ENCODE data around the gene RIC1. TPM values are rescaled to one million over a fixed set of nuclear protein-coding genes. Genes with fewer than 3 reads are reported as not detected.
"Not testable (repeated sequence)": the region's sequence is repeated elsewhere in the genome, so short reads cannot be mapped to it uniquely, and the experiment has no call there.

The RIC1 gene
- total RNA-seq, 1 donor from 2014 or later = 40.7 TPM

DNA sequence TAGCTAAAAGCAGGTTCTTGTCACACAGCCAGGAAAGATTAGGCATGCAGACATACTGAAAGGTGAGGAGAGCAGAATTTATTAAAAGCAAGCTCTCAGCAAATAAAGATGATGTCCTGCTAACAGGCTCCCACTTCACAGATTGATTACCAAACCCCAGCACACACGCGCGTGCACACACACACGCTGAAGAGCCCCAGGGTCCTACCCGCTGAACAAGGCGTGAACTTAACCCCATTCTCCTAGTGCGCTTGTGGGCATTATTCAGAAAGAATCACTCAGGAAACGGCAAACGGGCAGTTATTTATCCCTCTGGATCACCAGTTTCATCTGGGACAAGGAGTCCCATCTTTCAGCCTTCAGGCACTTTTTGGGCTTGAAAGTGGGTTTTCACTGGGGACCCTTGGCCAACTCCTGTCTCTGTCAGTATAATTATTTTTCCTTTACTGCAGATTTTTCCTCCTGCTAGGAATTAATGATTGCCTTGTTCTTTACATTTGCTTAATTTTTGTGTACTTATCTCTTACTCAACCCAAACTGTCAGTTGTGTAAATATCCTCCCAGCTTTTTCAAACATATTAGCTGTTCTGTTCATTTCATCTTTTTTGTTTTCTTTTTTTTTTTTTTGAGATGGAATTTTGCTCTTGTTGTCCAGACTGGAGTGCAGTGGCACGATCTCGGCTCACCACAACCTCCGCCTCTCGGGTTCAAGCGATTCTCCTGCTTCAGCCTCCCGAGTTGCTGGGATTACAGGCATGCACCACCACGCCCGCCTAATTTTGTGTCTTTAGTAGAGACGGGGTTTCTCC lies 92.6 kb downstream of the RIC1 start:
- TF ChIP-seq, protein P1, sequence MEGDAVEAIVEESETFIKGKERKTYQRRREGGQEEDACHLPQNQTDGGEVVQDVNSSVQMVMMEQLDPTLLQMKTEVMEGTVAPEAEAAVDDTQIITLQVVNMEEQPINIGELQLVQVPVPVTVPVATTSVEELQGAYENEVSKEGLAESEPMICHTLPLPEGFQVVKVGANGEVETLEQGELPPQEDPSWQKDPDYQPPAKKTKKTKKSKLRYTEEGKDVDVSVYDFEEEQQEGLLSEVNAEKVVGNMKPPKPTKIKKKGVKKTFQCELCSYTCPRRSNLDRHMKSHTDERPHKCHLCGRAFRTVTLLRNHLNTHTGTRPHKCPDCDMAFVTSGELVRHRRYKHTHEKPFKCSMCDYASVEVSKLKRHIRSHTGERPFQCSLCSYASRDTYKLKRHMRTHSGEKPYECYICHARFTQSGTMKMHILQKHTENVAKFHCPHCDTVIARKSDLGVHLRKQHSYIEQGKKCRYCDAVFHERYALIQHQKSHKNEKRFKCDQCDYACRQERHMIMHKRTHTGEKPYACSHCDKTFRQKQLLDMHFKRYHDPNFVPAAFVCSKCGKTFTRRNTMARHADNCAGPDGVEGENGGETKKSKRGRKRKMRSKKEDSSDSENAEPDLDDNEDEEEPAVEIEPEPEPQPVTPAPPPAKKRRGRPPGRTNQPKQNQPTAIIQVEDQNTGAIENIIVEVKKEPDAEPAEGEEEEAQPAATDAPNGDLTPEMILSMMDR (IDR thresholded peaks at IDR 0.05) = no peak
- H3K36me3 Mint-ChIP-seq (ENCODE audit: low read depth) = peaks cover 51% of the 10 kb centered on the region
- H3K4me1 Mint-ChIP-seq (ENCODE audit: low read depth) = peaks cover 25% of the 10 kb centered on the region
- no peak overlapping the region for H3K27ac Mint-ChIP-seq (ENCODE audit: unreplicated experiment)
- no peak overlapping the region for H3K4me3 Mint-ChIP-seq (ENCODE audit: unreplicated experiment)
- H3K9me3 Mint-ChIP-seq (ENCODE audit: low read depth) = peaks cover 14% of the 10 kb centered on the region
- H3K27me3 Mint-ChIP-seq (ENCODE audit: low read depth) = no peaks in the 10 kb centered on the region
- no peak for DNase-seq (ENCODE audit: low spot score)

DNA sequence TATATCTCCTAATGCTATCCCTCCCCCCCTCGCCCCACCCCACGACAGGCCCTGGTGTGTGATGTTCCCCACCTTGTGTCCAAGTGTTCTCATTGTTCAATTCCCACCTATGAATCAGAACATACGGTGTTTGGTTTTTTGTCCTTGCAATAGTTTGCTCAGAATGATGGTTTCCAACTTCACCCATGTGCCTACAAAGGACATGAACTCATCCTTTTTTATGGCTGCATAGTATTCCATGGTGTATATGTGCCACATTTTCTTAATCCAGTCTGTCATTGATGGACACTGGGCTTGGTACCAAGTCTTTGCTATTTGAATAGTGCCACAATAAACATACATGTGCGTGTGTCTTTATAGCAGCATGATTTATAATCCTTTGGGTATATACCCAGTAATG lies 93.8 kb downstream of the RIC1 start:
- H3K9me3 Mint-ChIP-seq (ENCODE audit: low read depth); H3K4me3 Mint-ChIP-seq (ENCODE audit: unreplicated experiment); H3K27me3 Mint-ChIP-seq (ENCODE audit: low read depth); H3K27ac Mint-ChIP-seq (ENCODE audit: unreplicated experiment); DNase-seq (ENCODE audit: low spot score): not testable (repeated sequence)
- Mint-ChIP-seq H3K36me3 (ENCODE audit: low read depth) (peaks cover 57% of the 10 kb centered on the region), H3K4me1 (ENCODE audit: low read depth) (peaks cover 21% of the 10 kb centered on the region)

DNA sequence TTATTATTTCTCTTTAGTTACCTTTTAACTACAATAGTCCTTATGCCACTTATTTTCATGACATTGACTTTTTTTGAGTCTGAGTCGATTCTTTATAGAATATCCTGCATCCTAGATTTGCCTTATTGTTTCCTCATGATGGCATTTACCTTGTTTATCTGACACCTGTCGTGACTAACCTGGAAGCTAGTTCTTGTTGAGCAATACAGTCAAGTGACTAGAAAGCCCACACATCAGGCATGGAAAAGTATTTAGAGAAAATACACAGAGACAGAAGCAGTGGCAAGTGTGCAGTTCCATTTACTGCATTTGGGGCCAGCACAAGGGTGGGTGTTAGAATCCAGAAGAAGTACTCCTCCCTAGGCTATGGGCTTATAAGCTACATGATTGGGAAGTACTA lies 106.2 kb downstream of the RIC1 start:
- no peak for DNase-seq (ENCODE audit: low spot score)
- Mint-ChIP-seq H3K27me3 (ENCODE audit: low read depth) (no peaks in the 10 kb centered on the region), H3K9me3 (ENCODE audit: low read depth) (peaks cover 3% of the 10 kb centered on the region), H3K36me3 (ENCODE audit: low read depth) (peaks cover 23% of the 10 kb centered on the region), H3K4me3 (ENCODE audit: unreplicated experiment) (no peak overlapping the region), H3K27ac (ENCODE audit: unreplicated experiment) (no peak overlapping the region), H3K4me1 (ENCODE audit: low read depth) (no peaks in the 10 kb centered on the region)
- TF ChIP-seq, protein P1 (IDR thresholded peaks at IDR 0.05) = no peak

DNA sequence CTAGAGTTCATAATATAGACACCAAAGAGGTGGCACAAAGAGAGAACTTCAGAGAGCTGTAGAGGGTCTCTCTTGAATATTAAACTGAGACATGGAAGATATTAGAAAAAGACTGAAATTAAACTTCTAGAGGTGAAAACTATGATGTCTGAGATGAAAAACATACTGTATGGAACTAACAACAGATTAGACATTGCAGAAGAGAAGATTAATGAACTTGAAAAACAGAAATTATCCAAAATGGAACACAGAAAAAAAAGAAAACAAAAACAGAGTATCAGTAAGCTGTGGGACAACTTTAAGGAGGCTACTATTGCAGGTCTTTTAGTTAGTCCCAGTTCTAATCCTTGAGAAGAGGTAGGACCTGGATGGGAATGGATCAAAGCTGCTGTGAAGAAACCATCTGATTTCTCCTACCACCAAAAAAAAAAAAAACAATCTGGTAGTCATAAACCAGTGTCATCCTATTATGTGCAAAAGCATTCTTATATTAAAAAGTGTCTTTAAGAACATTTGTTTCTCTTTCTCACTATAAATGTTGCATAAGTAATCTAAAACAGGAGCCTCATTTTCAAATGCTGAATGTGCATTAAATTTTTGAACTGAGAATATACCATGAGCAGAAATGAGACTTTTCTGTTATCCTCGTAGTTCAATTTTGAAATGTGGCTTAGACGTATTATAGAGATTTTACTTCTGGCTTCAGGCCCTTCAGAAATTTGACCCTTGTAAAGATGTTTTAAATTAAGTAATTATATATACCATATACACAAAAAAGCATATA lies 107.8 kb downstream of the RIC1 start:
- H3K27me3 Mint-ChIP-seq (ENCODE audit: low read depth) = no peaks in the 10 kb centered on the region
- TF ChIP-seq, protein P1 (IDR thresholded peaks at IDR 0.05) = no peak
- no peak overlapping the region for H3K27ac Mint-ChIP-seq (ENCODE audit: unreplicated experiment)
- peaks cover 3% of the 10 kb centered on the region for H3K9me3 Mint-ChIP-seq (ENCODE audit: low read depth)
- no peak for DNase-seq (ENCODE audit: low spot score)
- peaks cover 9% of the 10 kb centered on the region for H3K4me1 Mint-ChIP-seq (ENCODE audit: low read depth)
- no peak overlapping the region for H3K4me3 Mint-ChIP-seq (ENCODE audit: unreplicated experiment)
- H3K36me3 Mint-ChIP-seq (ENCODE audit: low read depth) = peaks cover 24% of the 10 kb centered on the region

GRCh38 chr9:5743109-5743508 lies 114.2 kb downstream of the RIC1 start:
- H3K9me3 Mint-ChIP-seq (ENCODE audit: low read depth) = peaks cover 4% of the 10 kb centered on the region
- H3K27me3 Mint-ChIP-seq (ENCODE audit: low read depth) = no peaks in the 10 kb centered on the region
- H3K4me1 Mint-ChIP-seq (ENCODE audit: low read depth) = peaks cover 20% of the 10 kb centered on the region
- H3K27ac Mint-ChIP-seq (ENCODE audit: unreplicated experiment) = no peak overlapping the region
- no peak for DNase-seq (ENCODE audit: low spot score)
- TF ChIP-seq, protein P1 (IDR thresholded peaks at IDR 0.05) = no peak
- H3K4me3 Mint-ChIP-seq (ENCODE audit: unreplicated experiment) = no peak overlapping the region
- peaks cover 31% of the 10 kb centered on the region for H3K36me3 Mint-ChIP-seq (ENCODE audit: low read depth)

Data from chondrocyte (in vitro differentiated cells).